Lung microvascular endothelial cell (primary cell): Measurements from ENCODE around the gene ACTN3. TPM values are rescaled to one million over a fixed set of nuclear protein-coding genes. Genes with fewer than 3 reads are reported as not detected.
A peak's percentile ranks its signal among the peaks of the same experiment; 100 is the strongest.
"Not testable (repeated sequence)": the region's sequence is repeated elsewhere in the genome, so short reads cannot be mapped to it uniquely, and the experiment has no call there.

Experiments
- DNase-seq, 2 donors: peaks; one replicate each; pipeline versions ENCODE4 v3.0.0 to v3.0.0-alpha.2; 2010; ENCODE audit warnings: low read depth in 2 of 2
- total RNA-seq: library from RNA; depleted of rRNA; stranded (reverse); fragments of >200 nt; gene quantifications from 2 replicates; pipeline ENCODE4 v1.2.1, GENCODE V29; 2014

Gene ACTN3
- under 0.01 TPM in 1 of 2 replicates, not detected in the other for total RNA-seq

- DNase-seq, result no peak
Observed at GRCh38 chr11:66546368-66546965, at the start of gene ACTN3. TSS of gene ACTN3 (plus strand) at chr11:66546903. CDS start at chr11:66546938, 35 bp downstream.

GRCh38 chr11:66497206-66497605 lies 49.5 kb upstream of the ACTN3 start:
- DNase-seq, result no peak

- no peak for DNase-seq
Observed at GRCh38 chr11:66498506-66498905, 48.2 kb upstream of the ACTN3 start.

GRCh38 chr11:66505276-66505816 lies 41.4 kb upstream of the ACTN3 start:
- no peak for DNase-seq

GRCh38 chr11:66509131-66509561 lies 37.6 kb upstream of the ACTN3 start:
- no peak for DNase-seq

GRCh38 chr11:66510271-66510989 lies 36.3 kb upstream of the ACTN3 start, which contains the start of gene BBS1:
TSS of gene BBS1 (plus strand) at chr11:66510635. CDS start at chr11:66510660, 25 bp downstream.
- DNase-seq, result peak; percentile 78 to 84

- no peak for DNase-seq
Observed at GRCh38 chr11:66510990-66511339, 35.7 kb upstream of the ACTN3 start.

- no peak for DNase-seq
Observed at GRCh38 chr11:66523611-66524010, 23.1 kb upstream of the ACTN3 start.

- no peak for DNase-seq
Observed at GRCh38 chr11:66524304-66525040, 22.2 kb upstream of the ACTN3 start.

- DNase-seq, result no peak
Observed at GRCh38 chr11:66529069-66529468, 17.6 kb upstream of the ACTN3 start.

- DNase-seq, result no peak
Observed at GRCh38 chr11:66529655-66530054, 17.0 kb upstream of the ACTN3 start.

- DNase-seq, result no peak
Observed at GRCh38 chr11:66530927-66531709, 15.6 kb upstream of the ACTN3 start.

GRCh38 chr11:66531841-66532240 lies 14.9 kb upstream of the ACTN3 start:
- no peak for DNase-seq

GRCh38 chr11:66532784-66533183 lies 13.9 kb upstream of the ACTN3 start:
- DNase-seq, result no peak

- DNase-seq, result no peak
Observed at GRCh38 chr11:66539170-66539869, 7.4 kb upstream of the ACTN3 start.

- no peak for DNase-seq
Observed at GRCh38 chr11:66539870-66540213, 6.9 kb upstream of the ACTN3 start.

GRCh38 chr11:66540598-66540997 lies 6.1 kb upstream of the ACTN3 start:
- not testable (repeated sequence) for DNase-seq

- DNase-seq, result no peak
Observed at GRCh38 chr11:66541892-66542291, 4.8 kb upstream of the ACTN3 start.

- no peak for DNase-seq
Observed at GRCh38 chr11:66542362-66542761, 4.3 kb upstream of the ACTN3 start.

GRCh38 chr11:66543263-66544107 lies 3.2 kb upstream of the ACTN3 start:
- DNase-seq, result peak; percentile 87 to 95
